CD14-positive monocyte (primary cell): ENCODE measurements around the gene PAFAH1B1. TPM values are rescaled to one million over a fixed set of nuclear protein-coding genes. Genes with fewer than 3 reads are reported as not detected.

Source experiments
- DNase-seq, 3 donors: peaks; one replicate each; pipeline ENCODE4 v3.0.0-alpha.2; 2011 to 2022
- H2AFZ ChIP-seq: 2 replicates; pipeline ENCODE4 v1.6.0; 2012; ENCODE audit warnings: mild to moderate bottlenecking, low read depth, low read length, inconsistent platforms; ENCODE audit not compliant: insufficient read depth, poor library complexity, severe bottlenecking
- H3K27ac ChIP-seq, 2 donors: 1 replicate in 1 of 2; 2 replicates in 1 of 2; pipeline ENCODE4 v1.5.1; 2012 to 2013; ENCODE audit warnings: low read length in 2 of 2, control low read depth in 1 of 2, inconsistent platforms in 1 of 2, low read depth in 1 of 2, mild to moderate bottlenecking in 1 of 2
- H3K27me3 ChIP-seq, 2 donors: one replicate each; pipeline versions ENCODE4 v1.6.0 to v1.6.1; 2011 to 2013; ENCODE audit warnings: low read length in 2 of 2; ENCODE audit not compliant: control insufficient read depth in 2 of 2, insufficient read depth in 2 of 2
- H3K36me3 ChIP-seq, 2 donors: replicated peaks in 1 of 2; 1 replicate in 1 of 2; 2 replicates in 1 of 2; pipeline versions ENCODE4 v1.5.1 to v1.6.1; 2012 to 2013; ENCODE audit warnings: low read length in 2 of 2, control low read depth in 1 of 2, inconsistent platforms in 1 of 2, mild to moderate bottlenecking in 1 of 2; ENCODE audit not compliant: insufficient read depth in 2 of 2, control insufficient read depth in 1 of 2
- H3K4me1 ChIP-seq, 2 donors: 1 replicate in 1 of 2; 2 replicates in 1 of 2; pipeline versions ENCODE4 v1.5.1 to v1.6.1; 2012 to 2013; ENCODE audit warnings: low read length in 2 of 2, control low read depth in 1 of 2, inconsistent platforms in 1 of 2, mild to moderate bottlenecking in 1 of 2, moderate library complexity in 1 of 2; ENCODE audit not compliant: insufficient read depth in 2 of 2, control insufficient read depth in 1 of 2
- H3K4me2 ChIP-seq: replicated peaks from 2 replicates; pipeline ENCODE3; 2012; ENCODE audit warnings: low read length, moderate library complexity, mild to moderate bottlenecking; ENCODE audit not compliant: poor library complexity, severe bottlenecking; ENCODE audit errors: extremely low read depth
- H3K4me3 ChIP-seq, 3 experiments: fragments of 200-600 bp in 1 of 3; sonication (generic) in 1 of 3; replicated peaks in 1 of 3; 1 replicate in 2 of 3; 2 replicates in 1 of 3; pipeline ENCODE4 v1.5.1; 2011 to 2013; ENCODE audit warnings: low read length in 3 of 3, mild to moderate bottlenecking in 3 of 3, control low read depth in 2 of 3, low read depth in 2 of 3, inconsistent platforms in 1 of 3, moderate library complexity in 1 of 3
- H3K79me2 ChIP-seq: 2 replicates; pipeline ENCODE4 v1.6.0; 2012; ENCODE audit warnings: mild to moderate bottlenecking, control low read depth, inconsistent platforms, low read length, moderate library complexity; ENCODE audit not compliant: insufficient read depth
- H3K9ac ChIP-seq: 2 replicates; pipeline ENCODE4 v1.6.0; 2017; ENCODE audit warnings: low read length, mild to moderate bottlenecking; ENCODE audit not compliant: insufficient read depth, poor library complexity, severe bottlenecking
- H3K9me3 ChIP-seq, 2 donors: replicated peaks in 1 of 2; 1 replicate in 1 of 2; 2 replicates in 1 of 2; pipeline versions ENCODE4 v1.5.1 to v1.6.1; 2012 to 2013; ENCODE audit warnings: low read length in 2 of 2, control low read depth in 1 of 2; ENCODE audit not compliant: control insufficient read depth in 1 of 2, insufficient read depth in 1 of 2
- H4K20me1 ChIP-seq: 2 replicates; pipeline ENCODE4 v1.6.0; 2012; ENCODE audit warnings: mild to moderate bottlenecking, low read length, control low read depth, moderate library complexity; ENCODE audit not compliant: insufficient read depth
- H3K27ac Mint-ChIP-seq, 7 donors: one replicate each; pipeline ENCODE4 v1.8.0; 2020; ENCODE audit warnings: mild to moderate bottlenecking in 7 of 7, mixed read lengths in 7 of 7, moderate library complexity in 6 of 7, inconsistent platforms in 2 of 7
- H3K27me3 Mint-ChIP-seq, 3 donors: one replicate each; pipeline ENCODE4 v1.8.0; 2021 to 2022; ENCODE audit warnings: low read depth in 3 of 3, mild to moderate bottlenecking in 3 of 3, mixed read lengths in 3 of 3, moderate library complexity in 3 of 3, inconsistent platforms in 1 of 3
- H3K36me3 Mint-ChIP-seq, 2 donors: one replicate each; pipeline ENCODE4 v1.8.0; 2020; ENCODE audit warnings: mixed read lengths in 2 of 2, inconsistent platforms in 1 of 2, mild to moderate bottlenecking in 1 of 2
- H3K4me1 Mint-ChIP-seq: one replicate; pipeline ENCODE4 v1.8.0; 2020; ENCODE audit warnings: mild to moderate bottlenecking, mixed read lengths
- H3K4me3 Mint-ChIP-seq, 2 donors: one replicate each; pipeline ENCODE4 v1.8.0; 2020; ENCODE audit warnings: mild to moderate bottlenecking in 2 of 2, mixed read lengths in 2 of 2, moderate library complexity in 1 of 2
- H3K9me3 Mint-ChIP-seq, 7 donors: one replicate each; pipeline ENCODE4 v1.8.0; 2020 to 2022; ENCODE audit warnings: mixed read lengths in 7 of 7, mild to moderate bottlenecking in 6 of 7, moderate library complexity in 6 of 7, inconsistent platforms in 2 of 7
- CTCF ChIP-seq: fragments of 200-600 bp; IDR thresholded peaks from one replicate; pipeline ENCODE4 v1.8.0; 2022; ENCODE audit warnings: antibody characterized with exemption, mild to moderate bottlenecking
- whole genome bisulfite sequencing: methylation state at CpG from one replicate; pipeline ENCODE4 v1.1.5; 2013; ENCODE audit warnings: missing lambda C conversion rate; ENCODE audit not compliant: insufficient coverage; 5-methylcytosine and 5-hydroxymethylcytosine counted together
- intact Hi-C, 2 donors: fragments of 100-400 bp; cut with micrococcal nuclease; formaldehyde crosslinking; loops; one replicate each; pipeline versions ENCODE4 v1.15.0 to v1.15.1; 2023
- polyA plus RNA-seq, 3 donors: library from polyadenylated mRNA; depleted of rRNA in 1 of 3; unstranded in 2 of 3; stranded (reverse) in 1 of 3; fragments of 300-500 nt in 2 of 3; fragments of >200 nt in 1 of 3; fragmentation: Illumina TruSeq in 2 of 3; gene quantifications; 1 replicate in 2 of 3; 2 replicates in 1 of 3; pipeline ENCODE4 v1.2.3, GENCODE V29; 2012 to 2021

The PAFAH1B1 gene
- polyA plus RNA-seq, 3 donors = 9.1 to 51.8 (median 17.1) TPM

GRCh38 chr17:2682176-2682938 is 88.9 kb downstream of the PAFAH1B1 start:
- Histone ChIP-seq H3K27me3 (no peaks in the 10 kb centered on the region), H2AFZ (no peak overlapping the region), H3K4me1 (no peaks in the 10 kb centered on the region), H3K4me3 (no peak overlapping the region), H4K20me1 (peaks cover 59% of the 10 kb centered on the region), H3K36me3 (peaks cover 62 to 75% of the 10 kb centered on the region in 2 donors), H3K9me3 (no peaks in the 10 kb centered on the region), H3K27ac (no peak overlapping the region), H3K79me2 (no peaks in the 10 kb centered on the region), H3K4me2 (no peak overlapping the region), H3K9ac (no peak overlapping the region)
- TF ChIP-seq CTCF = no peak
- DNase-seq = no peak
- H3K27me3 Mint-ChIP-seq = peaks cover 0 to 2% (median 0%) of the 10 kb centered on the region in 3 donors
- no peaks in the 10 kb centered on the region for H3K9me3 Mint-ChIP-seq
- no peaks in the 10 kb centered on the region for H3K4me1 Mint-ChIP-seq
- H3K4me3 Mint-ChIP-seq = no peak overlapping the region
- intact Hi-C loops = no loop called here
- H3K27ac Mint-ChIP-seq = no peak overlapping the region
- no CpG with 5 or more reads among the region's 3 CpGs for WGBS
- H3K36me3 Mint-ChIP-seq = peaks cover 62 to 72% of the 10 kb centered on the region in 2 donors

GRCh38 chr17:2683912-2684311 is 90.5 kb downstream of the PAFAH1B1 start:
- H3K36me3 Mint-ChIP-seq = peaks cover 58 to 61% of the 10 kb centered on the region in 2 donors
- H3K4me1 ChIP-seq = no peaks in the 10 kb centered on the region
- DNase-seq = no peak
- H3K79me2 ChIP-seq = no peaks in the 10 kb centered on the region
- H3K9me3 Mint-ChIP-seq = no peaks in the 10 kb centered on the region
- no peak overlapping the region for H2AFZ ChIP-seq
- WGBS = 89% methylated on average over 3 of the region's 8 CpGs
- H3K9ac ChIP-seq = no peak overlapping the region
- H3K9me3 ChIP-seq = no peaks in the 10 kb centered on the region
- peaks cover 50 to 62% of the 10 kb centered on the region in 2 donors for H3K36me3 ChIP-seq
- H3K4me1 Mint-ChIP-seq = no peaks in the 10 kb centered on the region
- no peaks in the 10 kb centered on the region for H3K27me3 ChIP-seq
- no peak overlapping the region for H3K4me2 ChIP-seq
- intact Hi-C loops = no loop called here
- peak overlapping the region in 1 of 7 donors; percentile 86 for H3K27ac Mint-ChIP-seq
- H3K4me3 Mint-ChIP-seq = no peak overlapping the region
- H3K27ac ChIP-seq = no peak overlapping the region
- peaks cover 58% of the 10 kb centered on the region for H4K20me1 ChIP-seq
- H3K27me3 Mint-ChIP-seq = peaks cover 0 to 2% (median 0%) of the 10 kb centered on the region in 3 donors
- no peak overlapping the region for H3K4me3 ChIP-seq
- TF ChIP-seq CTCF = no peak
